ENCODE measurements around the gene MAP3K5.
"Not testable (repeated sequence)": the region's sequence is repeated elsewhere in the genome, so short reads cannot be mapped to it uniquely, and the experiment has no call there.

Gene MAP3K5

GRCh38 chr6:136718476-136718875 is 73.8 kb downstream of the MAP3K5 start:
- H3K4me3 ChIP-seq (ENCODE audit: low read depth, low read length): peak overlapping the region; percentile 37
- DNase-seq (ENCODE audit: low read depth): no peak
- TF ChIP-seq CTCF (IDR thresholded peaks at IDR 0.05; ENCODE audit: insufficient read depth, low read depth, low read length, missing control alignments): no peak

GRCh38 chr6:136717716-136717990 is 74.6 kb downstream of the MAP3K5 start:
- no peak for DNase-seq (ENCODE audit: low read depth)
- TF ChIP-seq CTCF (IDR thresholded peaks at IDR 0.05; ENCODE audit: insufficient read depth, low read depth, low read length, missing control alignments): no peak
- peak overlapping the region; percentile 52 for H3K4me3 ChIP-seq (ENCODE audit: low read depth, low read length)

GRCh38 chr6:136716917-136717715 is 75.2 kb downstream of the MAP3K5 start:
- peak; percentile 77 for DNase-seq (ENCODE audit: low read depth)
- no peak for TF ChIP-seq CTCF (IDR thresholded peaks at IDR 0.05; ENCODE audit: insufficient read depth, low read depth, low read length, missing control alignments)
- H3K4me3 ChIP-seq (ENCODE audit: low read depth, low read length): peak overlapping the region; percentile 52

- not testable (repeated sequence) for DNase-seq (ENCODE audit: low read depth); H3K4me3 ChIP-seq (ENCODE audit: low read depth, low read length)
Measured at GRCh38 chr6:136712642-136713041, 79.6 kb downstream of the MAP3K5 start.

- no peak for DNase-seq (ENCODE audit: low read depth)
- no peak overlapping the region for H3K4me3 ChIP-seq (ENCODE audit: low read depth, low read length)
- no peak for TF ChIP-seq CTCF (IDR thresholded peaks at IDR 0.05; ENCODE audit: insufficient read depth, low read depth, low read length, missing control alignments)
Measured at GRCh38 chr6:136711644-136712043, 80.6 kb downstream of the MAP3K5 start.

- TF ChIP-seq CTCF (IDR thresholded peaks at IDR 0.05; ENCODE audit: insufficient read depth, low read depth, low read length, missing control alignments): no peak
- no peak overlapping the region for H3K4me3 ChIP-seq (ENCODE audit: low read depth, low read length)
- no peak for DNase-seq (ENCODE audit: low read depth)
Measured at GRCh38 chr6:136710877-136711552, 81.3 kb downstream of the MAP3K5 start.

- no peak for DNase-seq (ENCODE audit: low read depth)
- no peak overlapping the region for H3K4me3 ChIP-seq (ENCODE audit: low read depth, low read length)
- TF ChIP-seq CTCF (IDR thresholded peaks at IDR 0.05; ENCODE audit: insufficient read depth, low read depth, low read length, missing control alignments): no peak
Measured at GRCh38 chr6:136709429-136709828, 82.8 kb downstream of the MAP3K5 start.
